Middle frontal gyrus (tissue), 1 donor: ENCODE results near the gene DACT2.

Experiments used
- DNase-seq: peaks from one replicate; pipeline ENCODE4 v3.0.0-alpha.2; 2015; ENCODE audit warnings: low spot score; ENCODE audit errors: extremely low spot score

Gene DACT2

DNA sequence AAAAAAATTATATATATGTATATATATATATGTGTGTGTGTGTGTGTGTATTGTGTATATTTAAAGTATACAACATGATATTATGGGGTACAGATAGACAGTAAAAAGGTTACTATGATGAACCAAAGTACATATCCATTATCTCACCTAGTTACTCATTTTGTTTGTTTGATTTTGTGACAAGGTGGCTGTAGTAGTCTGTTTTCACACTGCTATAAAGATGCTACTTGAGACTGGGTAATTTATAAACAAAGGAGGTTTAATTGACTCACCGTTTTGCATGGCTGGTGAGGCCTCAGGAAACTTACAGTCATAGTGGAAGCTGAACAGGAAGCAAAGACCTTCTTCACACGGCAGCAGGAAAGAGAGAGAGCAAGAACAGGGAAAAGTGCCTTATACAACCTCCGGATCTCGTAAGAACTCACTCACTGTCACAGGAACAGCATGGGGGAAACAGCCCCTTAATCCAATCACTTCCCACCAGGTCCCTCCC lies 30.2 kb upstream of the DACT2 start:
- DNase-seq, result no peak

DNA sequence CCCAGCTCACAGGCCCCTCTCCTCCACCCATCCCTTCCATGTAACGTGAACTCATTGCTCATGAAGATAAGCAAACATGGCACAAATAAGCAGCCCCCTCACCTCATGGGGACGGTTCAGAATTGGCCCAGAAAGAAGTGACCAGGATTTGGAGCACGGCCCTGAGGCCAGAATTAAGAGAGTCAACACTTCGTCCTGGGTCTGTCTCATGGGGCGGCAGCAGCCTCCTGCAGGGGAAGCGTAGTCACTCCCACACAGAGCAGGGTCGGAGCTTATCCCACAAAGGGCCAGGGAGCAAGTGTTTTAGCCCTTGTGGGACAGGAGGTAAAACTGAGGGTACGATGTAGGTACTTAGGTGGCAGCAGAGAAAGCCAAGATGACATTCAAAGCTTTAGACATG lies 28.6 kb upstream of the DACT2 start:
- no peak for DNase-seq

DNA sequence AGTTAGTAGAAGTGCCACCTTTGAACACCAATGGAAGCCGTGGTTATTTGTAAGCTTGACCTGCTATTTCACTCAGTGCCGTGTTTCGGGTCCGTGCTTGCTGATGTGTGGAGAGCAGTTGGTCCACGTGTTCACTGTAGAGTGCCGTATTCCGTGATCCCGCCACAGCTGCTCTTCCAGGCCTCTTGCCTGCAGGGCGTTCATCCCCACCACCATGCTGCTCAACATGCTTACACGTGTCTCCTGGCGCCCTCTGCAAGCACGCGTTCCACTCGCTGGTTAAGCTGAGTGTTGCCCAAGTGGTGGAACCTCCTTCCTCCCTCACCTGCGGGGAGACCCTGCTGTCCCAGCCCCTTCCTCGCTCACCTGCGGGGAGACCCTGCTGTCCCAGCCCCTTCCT lies 28.0 kb upstream of the DACT2 start:
- DNase-seq, result no peak

DNA sequence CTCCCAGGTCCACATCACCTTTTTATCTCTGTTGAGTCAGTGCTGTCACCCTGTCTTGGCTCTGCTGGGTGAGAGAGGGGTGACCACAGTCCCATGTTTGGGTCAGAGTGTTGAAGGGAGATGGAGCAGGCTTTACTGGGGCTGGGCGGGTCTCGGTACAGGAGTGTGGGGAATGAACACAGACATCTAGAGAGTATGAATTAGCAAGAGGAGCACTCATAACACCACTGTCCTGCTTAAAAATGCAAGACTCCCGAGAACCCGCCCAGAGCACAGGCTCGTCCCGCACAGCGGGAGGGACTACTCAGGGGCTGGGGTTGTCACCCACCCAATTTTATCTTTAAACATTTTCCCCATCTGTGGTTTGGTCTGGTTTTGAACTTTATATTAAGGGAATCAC lies 27.5 kb upstream of the DACT2 start:
- no peak for DNase-seq

DNA sequence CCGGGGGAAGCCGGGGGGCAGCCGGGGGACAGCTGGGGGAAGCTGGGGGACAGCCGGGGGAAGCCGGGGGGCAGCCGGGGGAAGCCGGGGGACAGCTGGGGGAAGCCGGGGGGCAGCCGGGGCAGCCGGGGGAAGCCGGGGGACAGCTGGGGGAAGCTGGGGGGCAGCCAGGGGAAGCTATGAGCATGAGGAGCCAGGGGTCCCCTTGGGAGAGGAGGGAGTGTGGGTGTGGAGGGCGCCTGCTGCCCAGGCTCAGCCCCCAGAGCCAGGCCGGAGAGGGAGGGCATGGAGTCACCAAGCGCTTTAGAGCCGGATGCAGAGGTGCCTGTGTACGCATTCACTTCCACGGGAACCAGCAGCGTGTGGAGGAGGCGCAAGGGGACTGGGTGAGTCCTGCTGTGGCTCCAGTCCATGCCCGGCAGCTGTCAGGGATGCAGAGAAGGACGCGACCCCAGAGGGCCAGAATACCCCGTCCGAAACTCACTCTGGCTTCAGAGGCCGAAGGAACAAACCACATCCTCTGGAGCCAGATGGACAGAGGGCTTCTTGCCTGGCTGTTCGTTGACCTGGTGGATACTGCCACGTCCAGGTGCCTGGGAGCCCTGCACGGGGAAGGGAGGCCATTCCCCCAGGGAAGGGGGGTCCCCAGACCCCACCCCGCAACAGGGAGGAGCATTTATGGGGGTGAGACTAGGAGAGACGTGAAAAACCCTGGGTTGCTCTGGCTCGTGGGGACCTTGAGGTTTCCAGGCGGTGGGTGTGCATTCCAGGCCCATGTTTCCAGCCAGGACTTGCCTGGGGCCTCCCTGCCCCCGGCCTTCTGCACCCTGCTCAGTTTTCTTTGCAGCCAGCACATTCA lies 26.5 kb upstream of the DACT2 start:
- no peak for DNase-seq

DNA sequence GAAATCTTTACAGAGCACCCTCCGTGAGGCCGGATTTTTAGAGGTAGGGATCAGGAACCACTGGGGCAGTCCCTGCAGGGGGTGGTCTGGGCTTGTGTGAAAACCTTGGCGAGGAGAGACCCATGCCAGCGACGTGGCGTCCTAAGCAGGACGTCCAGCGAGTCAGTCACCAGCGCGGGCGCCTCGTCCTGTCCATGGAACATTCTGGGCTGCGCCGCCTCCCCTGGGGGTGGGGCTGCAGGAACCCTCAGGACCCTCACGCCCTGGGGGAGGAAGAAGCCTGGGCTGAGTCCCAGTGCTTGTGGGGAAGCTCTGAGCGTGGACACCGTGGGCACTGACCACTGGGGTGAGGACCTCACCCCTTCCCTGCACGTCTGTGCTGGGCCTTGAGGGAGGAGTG lies 25.7 kb upstream of the DACT2 start:
- no peak for DNase-seq

DNA sequence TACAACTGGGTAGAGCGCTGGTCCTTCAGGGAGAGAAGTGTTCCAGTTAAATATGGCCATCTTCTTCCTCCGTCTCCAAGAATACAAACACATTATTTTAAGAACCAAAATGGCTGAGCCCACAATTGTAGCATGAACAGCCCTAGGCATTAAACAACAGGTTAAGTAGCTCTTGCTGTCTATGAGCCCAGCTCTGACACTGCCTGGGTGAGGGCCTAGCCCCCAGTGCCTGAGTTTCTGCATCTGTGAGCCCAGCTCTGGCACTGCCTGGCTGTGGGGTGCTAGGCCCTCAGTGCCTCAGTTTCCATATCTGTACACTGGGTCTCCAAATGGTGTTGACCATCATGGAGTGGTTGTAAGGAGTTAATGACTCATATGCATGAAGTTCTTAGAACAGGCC lies 24.8 kb upstream of the DACT2 start:
- no peak for DNase-seq

DNA sequence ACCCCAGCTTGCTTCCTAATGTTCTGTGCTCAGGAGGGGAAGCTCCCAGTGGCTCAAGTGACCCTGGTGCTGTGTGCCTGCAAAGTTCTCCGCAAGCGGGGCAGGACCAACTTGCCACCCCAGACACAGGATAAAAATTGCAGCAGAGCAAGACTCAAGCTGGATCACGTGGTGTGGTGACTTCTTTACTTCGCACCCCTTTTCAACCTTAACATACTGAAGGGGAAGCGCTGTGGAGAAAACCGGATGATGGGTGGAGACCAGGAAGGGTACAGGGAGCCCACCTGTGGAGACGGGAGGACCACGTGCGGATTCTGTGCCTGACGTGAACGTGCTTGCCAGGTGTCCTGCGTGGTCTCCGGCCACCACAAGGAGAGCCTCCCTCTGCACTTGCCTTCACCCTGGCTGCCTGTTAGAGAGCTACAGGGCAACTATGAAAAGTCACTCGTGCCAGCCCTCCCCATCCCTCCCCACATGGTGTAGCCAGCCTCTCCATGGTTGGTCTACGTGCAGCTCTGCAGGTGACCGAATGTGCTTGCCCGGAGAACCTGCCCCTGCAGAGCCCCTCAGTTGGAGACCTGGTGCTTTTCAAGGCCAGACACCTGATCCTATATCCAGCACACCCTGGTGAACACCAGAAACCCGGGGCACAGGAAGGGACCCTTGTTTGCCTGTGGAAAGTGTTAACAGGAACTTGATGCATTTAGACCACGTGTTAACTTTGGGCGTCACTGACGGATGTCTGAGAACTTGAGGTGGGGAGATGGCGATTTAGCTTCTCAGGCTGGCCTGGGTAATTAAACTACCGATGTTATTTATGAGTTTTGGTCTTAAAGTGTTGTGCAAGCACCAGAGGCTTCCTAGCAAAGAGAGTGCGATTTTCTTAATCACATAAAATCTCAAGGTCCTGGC lies 23.9 kb upstream of the DACT2 start:
- no peak for DNase-seq

DNA sequence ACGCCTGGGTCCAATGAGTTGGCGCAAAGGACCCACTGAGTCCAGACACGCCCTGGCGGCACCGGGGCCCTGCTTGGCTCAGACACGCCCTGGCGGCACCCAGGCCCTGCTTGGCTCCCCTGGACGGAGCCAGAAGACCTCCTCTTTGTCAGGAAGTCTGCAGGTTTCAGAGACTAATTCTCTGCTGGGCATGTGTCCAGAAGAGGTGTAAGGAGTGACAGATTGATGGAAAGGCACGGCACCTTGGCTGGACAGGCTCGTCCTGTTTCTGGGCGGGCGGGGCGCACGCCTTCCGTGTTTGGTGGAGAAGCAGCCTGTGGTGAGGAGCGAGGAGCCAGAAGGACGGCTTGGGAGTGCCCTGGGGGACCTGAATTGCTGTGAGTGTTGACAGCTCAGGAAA lies 23.1 kb upstream of the DACT2 start:
- DNase-seq, result no peak

DNA sequence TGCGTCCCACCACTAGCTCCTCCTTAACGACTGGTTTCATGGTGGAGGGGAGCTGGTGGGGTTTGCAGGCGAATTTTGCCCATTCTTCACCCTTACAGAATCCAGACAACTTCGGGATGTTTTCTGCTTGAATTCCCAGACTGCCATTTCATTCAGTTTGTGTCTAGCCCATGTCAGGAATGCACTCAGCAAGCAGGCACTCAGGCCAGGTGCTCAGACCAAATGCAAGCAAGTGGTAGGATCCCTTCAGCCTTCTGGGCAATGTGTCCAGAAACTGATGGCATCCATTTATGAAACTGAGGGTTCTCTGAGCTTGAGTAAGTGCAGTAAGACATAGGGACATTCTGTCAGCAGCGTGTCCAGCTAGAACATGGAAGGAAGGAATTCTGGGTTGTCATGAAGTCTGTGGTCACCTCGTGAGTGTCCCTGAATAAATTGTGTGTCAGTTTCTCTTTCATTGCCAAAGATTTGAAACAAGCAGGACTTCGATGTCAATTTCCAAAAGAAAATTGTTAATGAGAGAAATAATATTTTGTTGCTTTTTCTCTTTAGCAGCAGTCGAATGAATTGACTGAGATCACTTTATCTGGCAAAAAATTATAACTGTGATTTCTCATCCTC lies 21.8 kb upstream of the DACT2 start:
- no peak for DNase-seq

DNA sequence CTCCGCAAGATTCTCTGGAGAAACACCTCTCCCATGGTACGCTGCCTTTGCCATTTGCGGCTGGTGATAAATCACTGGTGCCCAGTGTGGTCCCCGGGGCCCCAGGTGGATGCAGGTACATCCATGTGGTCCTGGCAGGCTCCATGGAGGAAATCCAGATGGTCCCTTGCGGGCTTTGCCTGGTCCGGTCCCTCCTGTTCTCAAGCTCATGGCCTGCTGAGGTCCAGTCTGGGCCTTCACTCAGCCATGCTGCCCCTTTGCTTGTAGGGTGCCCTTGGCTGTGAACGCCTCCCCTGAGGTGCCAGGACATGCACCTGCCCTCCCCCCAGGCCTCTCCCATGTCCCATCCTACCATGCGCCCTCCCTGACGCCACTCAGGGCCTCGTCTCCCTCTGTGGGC lies 21.2 kb upstream of the DACT2 start:
- no peak for DNase-seq

DNA sequence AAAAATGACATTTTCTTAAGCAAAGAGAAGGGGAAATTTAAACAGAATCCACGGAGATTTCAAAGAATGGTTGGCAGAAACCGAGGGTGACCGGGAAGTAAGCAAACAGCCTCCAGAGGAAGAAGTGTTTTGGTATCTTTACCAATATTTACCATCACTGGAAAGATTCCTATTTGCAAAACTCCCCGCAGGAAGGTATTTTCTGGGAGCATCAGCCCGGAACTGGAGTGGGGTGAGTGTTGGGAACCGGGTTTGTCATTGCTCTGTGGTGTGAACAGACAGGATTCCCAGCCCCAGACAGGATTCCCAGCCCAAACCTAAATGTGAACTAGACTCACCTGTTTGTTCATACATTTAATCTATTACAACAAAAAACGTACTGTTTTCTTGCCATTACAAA lies 19.2 kb upstream of the DACT2 start:
- no peak for DNase-seq

DNA sequence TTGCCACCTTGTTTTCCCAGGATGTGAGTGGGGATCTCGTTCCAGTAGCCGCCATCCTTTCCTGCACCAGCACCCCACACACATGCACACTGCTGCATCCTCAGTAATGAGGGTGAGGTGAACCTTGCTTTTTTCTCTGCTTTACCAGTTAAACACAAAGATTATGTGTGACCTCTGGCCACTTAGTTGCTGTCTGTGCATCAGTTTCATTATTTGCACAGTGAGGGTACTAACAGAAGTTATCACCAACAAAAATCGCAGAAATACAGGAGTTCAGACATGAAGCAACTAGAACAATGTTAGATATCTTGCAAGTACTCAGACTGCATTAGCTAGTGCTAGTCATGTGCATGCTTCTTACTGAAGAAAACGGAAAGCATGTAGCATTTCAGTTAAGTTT lies 17.4 kb upstream of the DACT2 start:
- no peak for DNase-seq

DNA sequence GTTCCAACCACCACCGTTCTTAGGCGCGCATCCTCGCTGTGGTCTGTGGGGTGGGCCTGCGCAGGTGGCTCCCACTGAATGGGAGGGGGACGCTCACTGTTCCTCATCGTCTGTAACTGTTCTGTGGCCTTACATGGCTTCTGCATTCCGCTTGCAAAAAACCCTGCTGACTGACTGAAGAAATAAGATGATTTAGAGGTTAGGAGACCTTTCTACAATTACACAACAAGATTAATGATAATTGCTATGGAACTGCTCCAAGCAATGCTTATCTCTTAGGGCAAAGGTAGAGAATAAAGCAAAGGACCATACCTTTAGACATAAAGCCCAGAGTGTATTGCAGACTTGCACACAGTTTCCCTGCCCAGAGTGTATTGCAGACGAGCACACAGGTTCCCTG lies 14.4 kb upstream of the DACT2 start:
- DNase-seq, result no peak

DNA sequence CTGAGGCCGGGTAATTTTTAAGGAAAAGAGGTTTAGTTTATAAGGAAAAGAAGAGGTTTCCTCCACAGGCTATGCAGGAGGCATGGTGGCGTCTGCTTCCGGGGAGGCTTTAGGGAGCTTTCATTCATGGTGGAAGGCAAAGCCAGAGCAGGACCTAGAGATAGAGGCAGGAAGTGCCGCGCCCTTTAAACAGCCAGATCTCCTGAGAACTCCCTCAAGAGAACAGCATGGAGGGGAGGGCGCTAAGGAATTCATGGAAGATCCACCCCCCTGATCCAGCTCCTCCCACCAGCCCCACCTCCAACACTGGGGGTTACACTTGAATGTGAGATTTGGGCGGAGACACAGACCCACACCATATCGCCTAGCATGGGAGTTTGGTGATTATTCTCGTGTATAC lies 13.9 kb upstream of the DACT2 start:
- DNase-seq, result no peak

DNA sequence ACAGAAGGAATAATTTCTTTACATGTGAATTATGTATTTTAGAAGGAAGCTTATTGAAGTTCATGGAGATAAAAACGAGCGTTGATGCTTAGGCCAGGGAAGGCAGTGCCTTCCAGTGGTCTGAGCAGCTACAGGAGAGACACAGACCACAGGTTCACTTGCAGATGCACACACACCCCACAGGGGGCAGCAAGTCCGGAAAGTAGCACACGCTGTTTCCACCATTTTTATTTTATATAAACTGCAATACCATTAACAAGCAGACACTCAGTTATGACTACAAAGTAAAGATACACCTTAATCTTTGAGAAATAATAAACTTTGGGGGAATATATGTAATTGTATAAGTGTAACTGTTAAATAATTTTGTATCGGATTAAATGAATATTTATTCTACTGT lies 13.5 kb upstream of the DACT2 start:
- no peak for DNase-seq

DNA sequence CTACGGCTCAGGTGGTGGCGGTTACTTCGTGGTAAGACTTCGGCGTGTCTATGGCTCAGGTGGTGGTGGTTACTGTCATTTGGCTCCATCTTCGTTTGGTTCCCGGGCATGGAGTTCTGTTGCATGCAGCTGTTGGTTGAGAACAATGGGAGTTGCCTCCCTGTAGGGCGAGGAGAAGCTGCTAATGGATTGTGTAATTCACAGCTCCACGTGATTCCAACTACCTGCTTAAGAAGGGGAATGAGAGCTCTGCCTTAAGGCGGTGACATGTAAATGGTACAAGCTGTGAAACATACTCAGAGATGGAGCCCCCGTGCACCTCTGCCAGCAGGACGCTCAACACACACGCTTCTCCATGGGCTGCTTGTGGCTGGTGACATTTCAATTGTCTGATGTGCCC lies 12.4 kb upstream of the DACT2 start:
- no peak for DNase-seq

DNA sequence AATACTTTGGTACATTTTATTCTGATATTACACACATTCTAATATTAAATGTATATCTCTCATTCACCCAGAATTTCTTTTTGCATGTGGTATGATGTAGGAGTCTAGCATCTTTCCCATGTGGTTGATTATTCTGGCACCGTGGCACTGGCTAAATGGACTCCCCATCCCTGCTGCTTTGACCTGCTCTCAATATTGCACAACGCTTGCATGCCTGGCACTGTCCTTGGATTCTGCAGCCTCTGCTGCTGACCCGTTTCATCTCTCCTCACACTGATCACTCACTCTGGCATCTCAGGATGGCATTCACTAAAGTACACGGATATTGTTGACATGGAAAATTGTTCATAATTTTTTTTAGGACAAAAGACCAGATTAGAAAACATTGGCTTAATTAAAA lies 11.5 kb upstream of the DACT2 start:
- DNase-seq, result no peak

DNA sequence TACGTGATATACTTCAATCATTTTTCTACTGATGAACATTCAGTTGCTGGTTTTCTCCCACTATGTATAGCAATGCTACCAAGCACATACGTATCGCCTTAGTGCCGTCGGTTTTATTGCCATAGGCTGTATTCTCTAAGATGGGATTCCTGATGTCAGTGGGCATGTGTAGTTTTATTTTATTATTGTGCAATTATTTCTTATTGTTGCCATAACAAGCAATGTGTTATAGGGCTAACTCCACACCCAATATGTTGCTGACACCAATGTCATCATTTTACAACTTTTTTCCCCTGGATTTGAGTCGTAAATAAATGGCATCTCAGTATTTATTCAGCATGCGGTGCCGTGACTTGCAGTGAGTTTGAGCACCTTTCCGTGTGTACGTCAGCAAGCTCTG lies 10.8 kb upstream of the DACT2 start:
- no peak for DNase-seq

DNA sequence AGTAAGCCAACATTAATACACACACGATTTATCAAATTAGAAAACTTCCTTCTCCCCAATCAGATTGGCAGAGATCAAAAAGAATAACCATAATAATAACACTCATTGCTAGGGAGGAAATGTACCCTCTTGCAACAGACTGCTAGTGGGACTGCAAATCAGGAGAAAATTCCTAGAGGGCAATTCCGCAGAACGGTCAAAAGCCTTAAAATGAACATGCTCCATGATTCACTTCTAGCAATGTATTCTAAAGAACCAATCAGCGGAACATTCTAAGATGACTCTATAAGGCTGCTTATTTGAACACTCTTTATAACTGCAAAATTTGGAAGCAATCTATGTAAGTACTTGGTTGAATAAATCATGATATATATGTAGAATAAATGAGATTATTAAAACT lies 8.5 kb upstream of the DACT2 start:
- no peak for DNase-seq

DNA sequence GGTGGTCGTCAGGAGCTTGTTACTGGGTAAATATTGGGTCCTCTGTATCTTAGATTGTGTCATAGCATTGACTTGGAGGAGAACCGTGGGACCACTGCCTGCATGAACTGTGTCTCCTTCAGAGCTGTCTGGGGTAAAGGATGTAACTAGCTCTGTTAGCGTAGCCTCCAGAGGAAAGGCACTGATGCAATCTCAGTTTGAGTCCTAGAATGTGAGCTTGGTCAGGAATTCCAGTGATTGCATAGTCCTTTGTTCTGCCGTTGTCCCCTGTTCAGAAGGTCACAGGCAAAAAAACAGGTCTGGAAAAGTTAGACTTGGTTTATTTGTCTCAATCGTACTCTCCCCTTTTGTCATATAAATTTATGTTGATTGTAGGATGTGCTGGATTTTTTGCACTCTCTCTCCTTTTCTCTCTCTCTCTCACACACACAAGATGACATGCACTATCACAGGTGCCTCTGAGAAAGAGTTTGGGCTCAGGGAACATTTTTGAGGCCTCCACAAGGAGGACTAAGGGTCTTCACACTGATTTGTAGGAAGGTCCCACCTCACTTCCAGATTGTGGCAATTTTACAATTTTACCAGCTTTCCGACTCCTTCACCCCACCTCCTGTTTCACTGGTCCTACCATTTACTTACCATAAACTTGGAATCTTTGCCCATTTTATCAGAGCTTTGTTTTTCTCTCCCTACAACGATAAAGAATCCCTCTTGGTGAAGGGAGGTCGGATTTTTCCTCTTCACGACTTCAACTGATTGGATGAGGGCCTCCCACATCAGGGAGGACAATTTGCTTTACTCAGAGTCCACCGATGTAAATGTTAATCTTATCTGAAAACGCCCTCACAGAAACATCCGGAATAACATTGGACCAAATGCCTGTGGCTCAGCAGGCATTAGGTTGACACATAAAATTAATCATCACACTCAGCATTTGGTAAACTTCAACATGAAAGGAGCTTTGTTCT lies 7.0 kb upstream of the DACT2 start:
- no peak for DNase-seq
